Neural cell (in vitro differentiated cells): ENCODE results near the gene CEP126.

Experiments
- CTCF ChIP-seq: fragments of 450-650 bp; IDR thresholded peaks from 2 replicates; pipeline ENCODE4 v1.5.1; 2014; ENCODE audit warnings: antibody characterized with exemption, mild to moderate bottlenecking, moderate library complexity; ENCODE audit not compliant: poor library complexity, severe bottlenecking
- EZH2 ChIP-seq: fragments of 200-600, 300-800 bp; shearing (Covaris generic), sonication (generic); IDR thresholded peaks from 2 replicates; pipeline ENCODE4 v1.6.1; 2014; ENCODE audit warnings: antibody characterized with exemption, low read length, borderline replicate concordance, mild to moderate bottlenecking; ENCODE audit not compliant: insufficient read depth, poor library complexity, severe bottlenecking
- TAF1 ChIP-seq: IDR thresholded peaks from 2 replicates; pipeline ENCODE4 v1.6.1; 2012; ENCODE audit warnings: low read depth

- TF ChIP-seq CTCF (no peak), TAF1 (no peak), EZH2 (no peak)
Measured at GRCh38 chr11:101894505-101894904, 20.3 kb upstream of the CEP126 start.
